ENCODE data around the gene ZNF778.
"Not testable (repeated sequence)": the region's sequence is repeated elsewhere in the genome, so short reads cannot be mapped to it uniquely, and the experiment has no call there.

DNA sequence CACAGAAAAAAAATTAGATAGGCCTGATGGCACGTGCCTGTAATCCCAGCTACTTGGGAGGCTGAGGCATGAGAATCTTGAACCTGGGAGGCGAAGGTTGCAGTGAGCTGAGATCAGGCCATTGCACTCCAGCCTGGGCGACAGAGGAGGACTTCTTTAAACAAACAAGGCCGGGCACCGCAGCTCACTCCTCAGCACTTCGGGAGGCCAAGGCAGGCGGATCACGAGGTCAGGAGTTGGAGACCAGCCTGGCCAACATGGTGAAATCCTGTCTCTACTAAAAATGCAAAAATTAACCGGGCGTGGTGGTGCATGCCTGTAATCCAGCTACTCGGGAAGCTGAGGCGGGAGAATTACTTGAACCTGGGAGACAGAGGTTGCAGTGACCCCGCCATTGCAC is 26.8 kb downstream of the ZNF778 start:
- not testable (repeated sequence) for TF ChIP-seq GABPA (IDR thresholded peaks at IDR 0.05; ENCODE audit: borderline replicate concordance, insufficient read depth, low read length); BRCA1 (IDR thresholded peaks at IDR 0.05; ENCODE audit: low read depth, low read length); CEBPB (IDR thresholded peaks at IDR 0.05; ENCODE audit: low read depth, low read length); CTCF (IDR thresholded peaks at IDR 0.05; ENCODE audit: control extremely low read depth in 1 of 3, insufficient read depth in 1 of 3, low read depth in 1 of 3, low read length in 3 of 3); RXRA (IDR thresholded peaks at IDR 0.05; ENCODE audit: insufficient read depth, low read depth, low read length); TAF1 (IDR thresholded peaks at IDR 0.05; ENCODE audit: low read depth, low read length); POLR2AphosphoS5 (IDR thresholded peaks at IDR 0.05; ENCODE audit: low read depth, low read length); CBX8 (IDR thresholded peaks at IDR 0.05; ENCODE audit: borderline replicate concordance, low read depth, low read length); EP300 (IDR thresholded peaks at IDR 0.05; ENCODE audit: borderline replicate concordance in 1 of 2, low read depth in 2 of 2, low read length in 2 of 2)
- TF ChIP-seq, protein P1, sequence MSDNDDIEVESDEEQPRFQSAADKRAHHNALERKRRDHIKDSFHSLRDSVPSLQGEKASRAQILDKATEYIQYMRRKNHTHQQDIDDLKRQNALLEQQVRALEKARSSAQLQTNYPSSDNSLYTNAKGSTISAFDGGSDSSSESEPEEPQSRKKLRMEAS (IDR thresholded peaks at IDR 0.05), result not testable (repeated sequence)
